H4 (cell line): ENCODE results near the gene SNAI1. TPM values are rescaled to one million over a fixed set of nuclear protein-coding genes. Genes with fewer than 3 reads are reported as not detected.
"Not testable (repeated sequence)": the region's sequence is repeated elsewhere in the genome, so short reads cannot be mapped to it uniquely, and the experiment has no call there.

Source experiments
- DNase-seq: peaks from one replicate; pipeline ENCODE4 v3.0.0-alpha.2; 2015; ENCODE audit warnings: low spot score
- total RNA-seq: library from RNA; depleted of rRNA; stranded (reverse); fragments of >200 nt; shearing (Covaris generic); gene quantifications from 2 replicates; pipeline ENCODE4 v1.2.3, GENCODE V29; 2014

SNAI1 gene
- total RNA-seq, 1 experiment from 2014 or later: 10.5 TPM

DNA sequence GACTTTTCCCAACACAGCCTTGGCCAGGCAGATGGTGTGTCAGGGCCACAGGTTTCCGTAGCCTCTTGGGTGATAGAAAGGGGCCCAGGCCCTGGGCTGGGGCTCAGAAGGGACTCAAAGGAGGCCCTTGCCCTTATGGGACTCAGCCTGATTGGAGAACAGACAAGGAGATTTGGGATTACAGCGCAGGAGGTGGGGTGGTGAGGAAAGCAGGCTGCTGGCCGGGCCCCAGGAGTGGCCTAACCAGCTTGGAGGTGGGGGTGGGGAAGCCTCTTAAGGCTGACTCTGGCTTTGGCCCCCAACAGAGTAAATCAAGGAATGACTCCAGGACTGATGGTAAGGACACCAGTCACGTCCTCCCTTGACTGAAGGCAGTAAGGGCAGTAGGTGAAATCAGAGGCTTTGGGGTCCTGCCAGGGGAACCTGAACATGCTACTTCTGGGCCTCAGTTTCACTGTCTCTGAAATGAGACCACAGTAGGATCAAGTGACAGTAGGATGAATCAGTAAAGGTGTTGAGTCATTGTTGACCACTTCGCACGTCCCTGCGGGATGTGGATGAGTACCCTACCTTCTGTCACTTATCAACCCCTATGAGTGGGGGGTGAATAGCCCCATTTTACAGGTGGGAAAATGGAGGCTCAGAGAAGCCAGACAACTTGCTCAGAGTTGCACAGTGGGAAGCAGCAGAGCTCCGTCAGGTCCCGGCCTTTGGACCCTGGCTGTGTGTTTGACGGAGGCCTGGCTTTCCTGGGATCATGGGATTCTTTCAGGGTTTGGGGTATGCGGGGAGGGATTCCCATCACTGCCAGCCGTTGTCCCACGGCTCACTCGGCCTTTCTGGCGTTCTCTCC lies 4.5 kb downstream of the SNAI1 start:
- no peak for DNase-seq

DNA sequence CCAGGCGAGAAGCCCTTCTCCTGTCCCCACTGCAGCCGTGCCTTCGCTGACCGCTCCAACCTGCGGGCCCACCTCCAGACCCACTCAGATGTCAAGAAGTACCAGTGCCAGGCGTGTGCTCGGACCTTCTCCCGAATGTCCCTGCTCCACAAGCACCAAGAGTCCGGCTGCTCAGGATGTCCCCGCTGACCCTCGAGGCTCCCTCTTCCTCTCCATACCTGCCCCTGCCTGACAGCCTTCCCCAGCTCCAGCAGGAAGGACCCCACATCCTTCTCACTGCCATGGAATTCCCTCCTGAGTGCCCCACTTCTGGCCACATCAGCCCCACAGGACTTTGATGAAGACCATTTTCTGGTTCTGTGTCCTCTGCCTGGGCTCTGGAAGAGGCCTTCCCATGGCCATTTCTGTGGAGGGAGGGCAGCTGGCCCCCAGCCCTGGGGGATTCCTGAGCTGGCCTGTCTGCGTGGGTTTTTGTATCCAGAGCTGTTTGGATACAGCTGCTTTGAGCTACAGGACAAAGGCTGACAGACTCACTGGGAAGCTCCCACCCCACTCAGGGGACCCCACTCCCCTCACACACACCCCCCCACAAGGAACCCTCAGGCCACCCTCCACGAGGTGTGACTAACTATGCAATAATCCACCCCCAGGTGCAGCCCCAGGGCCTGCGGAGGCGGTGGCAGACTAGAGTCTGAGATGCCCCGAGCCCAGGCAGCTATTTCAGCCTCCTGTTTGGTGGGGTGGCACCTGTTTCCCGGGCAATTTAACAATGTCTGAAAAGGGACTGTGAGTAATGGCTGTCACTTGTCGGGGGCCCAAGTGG lies 5.3 kb downstream of the SNAI1 start:
- DNase-seq: no peak

DNA sequence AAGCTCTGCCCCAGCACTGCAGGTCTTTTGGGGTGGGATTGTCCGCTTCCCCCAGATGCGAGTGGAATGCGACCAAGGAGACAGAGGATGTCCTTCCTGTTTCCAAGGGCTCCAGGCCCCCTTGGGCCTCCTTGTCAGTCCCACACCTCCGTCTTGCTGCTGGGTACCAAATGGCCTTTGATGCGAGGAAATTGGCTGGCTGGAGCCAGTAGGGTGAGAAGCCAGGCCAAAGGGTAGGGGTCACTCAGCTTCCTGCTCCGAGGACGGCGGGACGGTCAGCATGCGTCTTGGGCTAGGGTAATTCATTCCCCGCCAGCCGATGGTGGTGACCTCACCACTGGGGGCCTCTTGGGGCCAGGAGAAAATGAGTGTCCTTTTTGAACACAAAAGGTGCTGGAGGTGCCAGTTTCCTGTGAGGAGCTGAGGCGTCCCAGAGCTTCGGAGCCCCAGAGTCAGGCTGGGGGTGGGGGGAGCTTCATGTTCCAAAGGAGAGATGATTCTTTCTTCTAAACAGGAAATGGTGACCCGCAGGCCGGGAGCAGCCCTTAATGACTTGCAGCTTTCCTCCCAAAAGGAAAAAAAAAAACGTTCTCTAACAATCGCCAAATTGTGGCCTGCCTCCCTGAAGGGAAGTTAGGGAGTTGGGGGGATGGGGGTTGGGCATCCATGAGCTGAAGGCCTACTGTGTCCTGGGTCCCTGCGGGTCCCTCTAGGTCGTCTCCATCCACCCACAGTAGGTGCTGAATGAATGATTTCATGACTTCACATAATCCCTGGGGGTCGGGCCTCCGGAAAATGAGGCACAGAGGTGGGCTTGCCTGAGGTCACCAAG lies 6.7 kb downstream of the SNAI1 start:
- DNase-seq: peak; percentile 96

DNA sequence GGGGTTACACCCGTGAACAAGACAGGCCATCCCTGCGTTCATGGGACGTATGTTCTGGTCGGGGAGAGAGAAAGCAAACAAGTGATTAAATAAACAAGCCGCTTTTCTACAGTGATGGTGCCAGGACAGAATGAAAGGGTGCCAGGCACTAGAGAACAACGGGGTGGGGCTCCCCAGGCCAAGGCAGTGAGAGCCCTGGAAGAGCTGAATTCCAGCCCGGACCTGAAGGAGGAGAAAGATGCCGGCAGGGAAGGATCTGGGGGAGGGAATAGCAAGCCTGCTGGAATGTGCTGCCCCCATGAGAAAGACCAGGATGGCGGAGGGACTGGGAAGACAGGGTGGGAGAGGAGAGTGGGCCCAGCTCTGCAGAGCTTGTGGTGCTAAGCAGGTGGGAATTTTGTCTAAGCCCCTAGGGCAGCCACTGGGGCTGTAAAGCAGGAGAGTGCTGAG lies 7.5 kb downstream of the SNAI1 start:
- DNase-seq: peak; percentile 67

DNA sequence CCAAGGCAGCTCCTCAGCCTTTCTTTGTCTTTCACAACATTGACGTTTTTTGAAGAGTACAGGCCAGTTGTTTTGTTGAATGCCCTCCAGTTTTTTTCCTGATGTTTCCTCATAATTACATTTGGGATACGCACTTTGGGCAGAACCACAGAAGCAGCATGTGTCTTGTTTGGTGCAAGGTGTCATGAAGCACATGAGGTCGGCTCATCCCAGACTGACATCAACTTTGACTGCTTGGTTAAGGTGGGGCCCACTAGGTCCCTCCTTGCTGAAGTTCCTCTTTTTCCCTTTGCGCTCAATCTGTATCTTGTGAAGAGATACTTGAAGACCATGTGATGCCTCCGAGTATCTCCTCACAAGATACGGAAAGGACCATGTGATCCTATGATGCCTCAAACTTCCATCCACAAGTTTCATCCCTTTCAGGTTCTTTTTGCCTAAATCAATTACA lies 10.5 kb downstream of the SNAI1 start:
- DNase-seq: no peak

DNA sequence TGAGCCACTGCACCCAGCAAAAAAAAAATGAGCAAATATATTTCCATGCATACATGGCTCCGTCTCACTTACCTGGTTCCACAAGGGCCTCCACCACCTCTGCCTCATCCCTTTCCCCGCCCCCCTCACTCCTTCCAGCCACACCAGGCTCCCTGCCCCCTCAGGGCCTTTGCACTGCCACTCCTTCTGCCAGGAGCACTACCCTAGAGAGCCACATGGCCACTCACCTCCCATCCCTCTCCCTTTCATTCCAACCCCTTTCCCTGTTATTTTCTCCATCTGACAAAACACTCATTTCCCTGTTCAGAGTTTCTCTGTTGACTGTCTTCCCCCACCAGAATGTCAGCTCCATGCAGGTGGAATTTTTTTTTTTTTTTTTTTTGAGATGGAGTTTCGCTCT lies 12.8 kb downstream of the SNAI1 start:
- DNase-seq: no peak

DNA sequence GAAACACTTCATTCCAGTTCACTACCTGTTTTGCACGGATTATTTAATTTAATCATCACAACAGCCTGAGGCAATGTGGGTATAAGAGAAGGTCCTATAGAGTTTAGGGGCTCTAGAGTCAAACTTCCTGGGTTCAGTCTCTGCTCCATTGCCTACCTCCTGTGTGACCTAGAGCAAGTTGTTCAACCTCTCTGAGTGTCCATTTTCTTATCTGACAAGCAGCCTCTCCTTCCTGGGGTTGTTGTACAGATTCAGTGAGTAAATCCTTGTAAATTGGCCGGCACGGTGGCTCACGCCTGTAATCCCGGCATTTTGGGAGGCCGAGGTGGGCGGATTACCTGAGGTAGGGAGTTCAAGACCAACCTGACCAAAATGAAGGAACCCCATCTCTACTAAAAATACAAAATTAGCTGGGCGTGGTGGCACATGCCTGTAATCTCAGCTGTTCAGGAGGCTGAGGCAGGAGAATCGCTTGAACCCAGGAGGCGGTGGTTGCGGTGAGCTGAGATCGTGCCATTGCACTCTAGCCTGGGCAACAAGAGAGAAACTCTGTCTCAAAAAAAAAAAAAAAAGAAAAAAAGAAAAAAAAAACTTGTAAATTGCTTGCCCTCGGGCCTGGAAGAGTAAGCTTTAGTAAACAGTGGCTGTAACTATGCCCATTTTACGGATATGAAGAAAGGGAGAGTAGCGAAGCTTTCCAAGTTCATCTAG lies 15.9 kb downstream of the SNAI1 start:
- DNase-seq: not testable (repeated sequence)

DNA sequence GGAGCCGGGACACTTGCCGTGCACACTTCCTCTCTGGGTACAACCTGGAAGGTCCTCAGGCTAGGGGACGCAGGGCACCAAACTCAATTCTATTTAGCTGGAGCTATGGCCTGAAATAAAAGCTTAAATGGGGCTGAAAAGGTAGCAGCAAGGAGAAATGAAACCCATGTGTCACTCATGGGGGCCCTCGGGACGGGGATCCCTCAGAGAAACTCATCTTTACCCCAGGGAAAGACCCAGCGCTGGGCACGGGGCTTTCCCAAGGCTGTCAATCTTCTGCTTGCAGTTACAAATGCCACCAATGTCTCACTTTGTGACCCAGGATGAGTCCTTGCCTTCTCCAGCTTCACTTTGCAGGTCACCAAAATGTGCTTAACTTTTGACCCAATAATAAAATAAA lies 16.5 kb downstream of the SNAI1 start:
- no peak for DNase-seq

DNA sequence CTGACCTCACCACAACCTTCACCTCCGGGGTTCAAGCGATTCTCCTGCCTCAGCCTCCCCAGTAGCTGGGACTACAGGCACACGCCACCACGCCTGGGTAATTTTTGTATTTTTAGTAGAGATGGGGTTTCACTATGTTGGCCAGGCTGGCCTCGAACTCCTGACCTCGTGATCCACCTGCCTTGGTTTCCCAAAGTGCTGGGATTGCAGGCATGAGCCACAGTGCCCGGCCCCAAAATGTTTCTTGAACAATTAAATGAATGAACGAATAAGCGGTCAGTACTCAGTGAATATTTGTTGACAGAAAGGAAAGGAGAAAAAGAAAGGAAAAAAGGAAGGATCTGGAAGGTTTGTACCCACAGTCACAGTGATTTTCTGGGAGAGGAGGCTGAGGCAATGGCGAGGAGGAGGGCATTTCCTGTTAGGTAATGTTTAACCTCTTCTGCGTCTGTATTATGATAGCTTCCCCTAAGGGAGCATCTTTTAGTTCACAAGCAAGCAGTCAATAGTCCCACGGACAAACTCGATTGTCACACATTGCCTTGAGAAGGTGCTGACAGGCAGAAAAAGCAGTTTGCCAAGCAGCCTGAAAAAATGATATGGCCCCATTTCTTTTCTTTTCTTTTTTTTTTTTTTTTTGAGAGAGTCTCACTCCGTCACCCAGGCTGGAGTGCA lies 17.9 kb downstream of the SNAI1 start:
- DNase-seq: not testable (repeated sequence)

DNA sequence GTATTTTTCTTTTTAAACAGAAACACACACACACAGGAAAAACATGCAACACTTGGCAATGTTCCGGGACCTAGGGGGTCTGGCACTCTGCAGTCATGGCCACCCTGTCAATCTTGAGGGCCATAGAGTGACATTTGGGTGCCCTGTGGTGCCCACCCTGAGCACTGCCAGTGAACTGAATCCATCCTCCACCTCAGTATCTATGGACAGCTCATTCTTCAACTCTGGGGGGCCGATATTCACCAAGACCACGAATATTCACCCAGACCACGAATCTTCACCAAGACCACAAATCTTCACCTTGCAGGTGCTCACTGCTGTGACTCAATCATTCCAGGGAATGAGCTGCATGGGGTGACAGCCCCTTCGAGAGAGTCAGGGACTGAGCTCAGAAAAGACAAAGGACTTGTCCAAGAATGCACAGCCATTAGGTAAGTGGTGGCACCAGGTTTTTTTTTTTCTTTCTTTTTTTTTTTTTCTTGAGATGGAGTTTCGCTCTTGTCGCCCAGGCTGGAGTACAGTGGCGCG lies 19.1 kb downstream of the SNAI1 start:
- DNase-seq: no peak

DNA sequence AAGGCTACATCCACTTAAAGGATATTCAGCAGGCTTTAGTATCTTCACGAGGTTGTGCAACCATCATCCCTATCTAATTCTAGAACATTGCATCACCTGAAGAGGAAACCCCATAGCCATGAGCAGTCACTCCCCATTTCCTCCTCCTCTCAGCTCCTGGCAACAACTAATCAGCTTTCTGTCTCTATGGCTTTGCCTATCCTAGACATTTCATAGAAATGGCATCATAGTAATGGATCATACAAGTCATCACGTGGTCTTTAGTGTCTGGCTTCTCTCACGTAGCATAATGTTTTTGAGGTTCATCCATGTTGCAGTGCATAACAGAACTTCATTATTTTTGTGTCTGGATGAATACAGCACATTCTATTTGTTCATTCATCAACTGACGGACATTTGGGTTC lies 20.5 kb downstream of the SNAI1 start:
- DNase-seq: no peak

DNA sequence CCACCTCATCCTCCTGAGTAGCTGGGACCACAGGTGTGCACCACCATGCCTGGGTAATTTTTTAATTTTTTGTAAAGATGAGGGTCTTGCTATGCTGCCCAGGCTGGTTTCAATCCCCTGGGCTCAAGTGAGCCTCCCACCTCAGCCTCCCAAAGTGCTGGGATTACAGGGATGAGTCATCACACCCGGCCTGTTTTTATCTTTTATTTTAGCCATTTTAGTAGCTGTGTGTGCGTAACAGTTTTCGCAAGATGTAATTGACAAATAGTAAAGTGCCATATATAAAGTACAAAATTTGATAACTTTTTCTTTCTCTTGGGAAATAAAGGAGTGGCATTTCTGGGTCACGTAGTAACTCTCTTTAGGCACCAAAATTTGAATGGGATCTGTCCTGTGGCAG lies 21.4 kb downstream of the SNAI1 start:
- DNase-seq: no peak

DNA sequence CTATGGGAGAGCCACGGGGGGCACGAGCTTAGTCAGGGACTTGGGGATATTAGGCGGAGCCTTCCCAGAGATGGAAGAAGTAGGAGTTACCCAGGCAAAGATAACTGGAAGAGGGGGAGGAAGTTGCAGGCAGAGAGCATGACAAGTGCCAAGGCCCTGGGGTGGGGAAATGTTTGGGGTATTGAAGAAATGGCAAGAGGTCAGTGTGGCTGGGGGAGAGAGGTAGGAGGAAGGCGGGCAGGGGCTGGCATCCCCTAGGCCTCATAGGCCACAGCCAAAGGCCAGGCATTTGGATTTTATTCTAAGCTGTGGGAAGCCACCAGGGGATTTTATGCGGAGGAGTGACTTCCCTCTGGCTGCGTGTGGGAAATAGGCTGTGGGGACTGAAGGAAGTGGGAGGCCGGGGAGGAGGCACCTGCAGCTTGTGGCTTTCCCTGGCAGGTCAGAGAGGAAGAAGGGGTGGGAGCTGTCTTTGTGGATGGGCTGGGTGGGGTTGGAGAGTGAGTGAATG lies 22.7 kb downstream of the SNAI1 start:
- DNase-seq: no peak

DNA sequence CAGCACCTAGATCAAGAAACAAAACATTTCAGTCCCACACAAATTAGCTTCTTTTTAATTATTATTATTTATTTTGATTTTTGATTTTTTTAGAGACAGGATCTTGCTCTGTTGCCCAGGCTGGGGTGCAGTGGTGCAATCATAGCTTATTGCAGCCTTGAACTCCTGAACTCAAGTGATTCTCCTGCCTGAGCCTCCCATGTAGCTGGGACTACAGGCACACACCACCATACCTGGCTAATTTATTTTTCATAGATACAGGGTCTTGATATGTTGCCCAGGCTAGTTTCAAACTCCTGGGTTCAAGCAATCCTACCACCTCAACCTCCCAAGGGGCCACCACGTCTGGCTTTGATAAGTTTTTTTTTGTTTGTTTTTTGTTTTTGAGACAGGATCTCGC lies 24.6 kb downstream of the SNAI1 start:
- DNase-seq: no peak

DNA sequence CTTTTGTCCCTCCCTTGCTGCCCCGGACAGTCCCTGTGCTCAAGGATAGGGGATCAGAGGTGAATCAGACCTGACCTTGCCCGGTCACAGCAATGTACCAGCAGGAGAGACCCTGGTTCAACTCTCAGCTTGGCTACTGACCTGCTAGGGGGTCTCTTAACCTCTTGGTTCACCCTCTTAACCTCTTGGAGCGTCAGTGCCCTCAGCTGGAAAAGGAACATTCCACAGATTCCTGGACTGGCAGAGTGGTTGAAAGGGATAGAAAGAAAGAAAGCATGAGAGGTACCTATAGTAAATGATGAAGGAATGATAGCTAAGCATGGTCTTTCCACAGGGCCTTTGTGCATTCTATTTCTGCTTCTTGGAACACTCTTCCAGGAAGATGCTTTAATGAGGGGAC lies 25.2 kb downstream of the SNAI1 start:
- no peak for DNase-seq

DNA sequence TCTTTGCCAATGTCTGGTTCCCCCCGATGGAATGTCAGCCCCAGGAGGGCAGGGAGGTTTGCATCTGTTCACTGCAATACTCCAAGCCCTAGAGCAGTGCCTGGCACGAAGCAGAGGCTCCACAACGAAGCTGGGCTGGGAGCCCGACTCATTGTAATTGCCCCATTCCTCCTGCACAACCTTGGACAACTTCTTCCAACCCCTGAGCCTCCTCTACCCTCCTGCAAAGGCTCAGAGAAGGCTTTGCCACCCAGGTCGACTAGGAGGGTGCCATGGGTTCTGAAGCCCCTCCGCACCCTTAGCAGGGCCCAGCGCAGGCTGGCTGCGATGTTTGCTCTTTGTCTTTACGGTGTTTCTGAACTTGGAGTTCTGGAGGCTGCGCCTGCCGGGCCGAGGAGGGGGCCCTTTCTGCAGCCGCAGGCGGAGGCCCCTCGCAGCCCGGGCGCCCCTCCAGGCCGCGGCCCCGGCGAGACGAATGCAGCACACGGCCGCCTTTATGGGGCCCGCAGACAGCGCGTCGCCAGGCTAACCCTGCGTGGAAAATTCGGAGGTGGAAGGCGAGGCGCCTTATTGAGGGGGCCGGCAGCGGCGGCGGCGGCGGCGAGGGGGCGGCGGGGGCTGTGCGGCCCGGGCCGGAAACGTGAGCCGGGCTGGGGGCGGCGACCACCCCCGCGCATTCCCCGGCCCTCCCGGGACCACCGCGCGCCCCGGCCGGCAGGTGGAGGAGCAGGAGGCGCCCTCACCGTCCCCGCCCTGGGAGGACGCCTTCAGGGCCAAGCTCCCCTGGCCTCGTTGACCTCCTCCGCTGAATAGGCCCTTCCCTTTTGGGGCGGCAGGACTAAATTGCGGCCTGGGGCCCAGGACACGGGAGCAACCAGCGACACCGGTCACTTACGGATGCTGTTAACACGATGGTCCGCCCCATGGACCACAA lies 27.0 kb downstream of the SNAI1 start:
- no peak for DNase-seq

DNA sequence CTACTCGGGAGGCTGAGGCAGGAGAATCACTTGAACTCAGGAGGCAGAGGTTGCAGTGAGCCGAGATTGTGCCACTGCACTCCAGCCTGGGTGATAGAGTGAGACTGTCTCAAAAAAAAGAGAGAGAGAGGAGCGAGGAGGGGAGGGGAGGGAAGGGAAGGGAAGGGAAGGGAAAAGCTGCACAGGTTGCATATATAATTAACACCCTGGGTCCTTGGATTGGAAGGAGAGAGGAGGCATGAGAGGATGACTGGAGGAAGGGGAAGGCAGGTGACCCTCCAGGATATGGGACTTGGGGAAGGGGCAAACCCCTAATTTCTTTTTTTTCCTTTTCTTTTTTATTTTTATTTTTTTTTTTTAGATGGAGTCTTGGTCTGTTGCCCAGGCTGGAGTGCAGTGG lies 28.8 kb downstream of the SNAI1 start:
- DNase-seq: not testable (repeated sequence)

DNA sequence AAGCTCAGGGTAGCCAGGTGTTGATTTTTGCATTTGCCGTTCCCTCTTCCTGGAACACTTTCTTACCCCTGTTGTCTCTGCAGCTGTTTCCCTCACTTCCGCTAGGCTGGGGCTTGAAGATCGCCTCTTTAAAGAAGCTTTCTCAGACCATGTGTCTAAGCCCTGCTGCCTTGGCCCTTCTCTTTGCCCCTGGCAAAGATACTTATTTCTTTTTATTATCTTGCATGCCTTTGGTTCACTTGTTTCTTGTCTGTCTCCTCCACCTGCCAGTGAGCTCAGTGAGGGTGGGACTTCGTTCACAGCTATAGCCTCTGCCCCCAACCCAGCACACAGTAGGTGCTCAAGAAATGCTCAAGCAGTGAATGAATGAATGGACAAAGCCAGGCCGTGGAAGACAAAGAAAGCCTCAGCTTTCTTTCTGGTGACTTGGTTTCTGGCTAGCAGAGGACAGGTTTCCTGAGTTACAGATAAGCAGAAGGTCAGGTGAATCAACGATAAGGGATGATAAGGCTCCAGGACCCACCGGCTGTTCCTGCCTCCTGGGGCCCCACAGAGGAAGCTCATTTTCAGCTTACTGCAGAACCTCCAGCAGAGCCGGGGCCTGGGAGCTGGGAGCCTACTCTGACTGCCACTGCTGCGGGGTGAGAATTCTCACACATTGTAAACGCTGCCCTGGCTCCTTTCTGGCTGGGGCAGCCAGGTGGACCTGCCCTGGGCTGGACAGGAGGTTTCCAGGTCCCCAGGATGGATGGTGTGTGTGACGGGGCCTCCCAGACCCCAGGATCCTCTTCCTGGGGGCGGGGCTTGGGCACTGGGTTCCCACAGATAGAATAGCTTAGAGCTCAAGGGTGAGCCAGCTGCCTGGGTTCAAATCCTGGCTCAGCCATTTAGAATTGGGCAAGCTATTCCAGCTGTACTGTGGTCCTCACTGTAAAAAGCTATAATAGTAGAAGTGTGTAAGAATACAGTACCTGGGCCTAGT lies 29.8 kb downstream of the SNAI1 start:
- no peak for DNase-seq
